Tibial nerve (tissue), 4 donors: ENCODE data around the gene ANKS6. TPM values are rescaled to one million over a fixed set of nuclear protein-coding genes. Genes with fewer than 3 reads are reported as not detected.

Experiments
- DNase-seq, 2 donors: peaks; one replicate each; pipeline ENCODE4 v3.0.0-alpha.2; 2019; ENCODE audit warnings: low spot score in 2 of 2
- H3K27ac ChIP-seq, 4 donors: fragments of 200-600 bp; sonication (generic) in 3 of 4; one replicate each; pipeline ENCODE4 v1.5.1; 2017 to 2019; ENCODE audit warnings: mild to moderate bottlenecking in 1 of 4
- H3K27me3 ChIP-seq, 2 donors: fragments of 200-600 bp; sonication (generic) in 1 of 2; one replicate each; pipeline versions ENCODE4 v1.5.1 to v1.6.0; 2017 to 2019
- H3K36me3 ChIP-seq, 3 donors: fragments of 200-600 bp; sonication (generic); one replicate each; pipeline ENCODE4 v1.5.1; 2018 to 2019
- H3K4me1 ChIP-seq, 4 donors: fragments of 200-600 bp; sonication (generic) in 3 of 4; one replicate each; pipeline ENCODE4 v1.5.1; 2017 to 2019
- H3K4me3 ChIP-seq, 4 donors: fragments of 200-600 bp; sonication (generic) in 3 of 4; one replicate each; pipeline ENCODE4 v1.5.1; 2017 to 2019; ENCODE audit warnings: mild to moderate bottlenecking in 1 of 4, moderate library complexity in 1 of 4
- H3K9me3 ChIP-seq, 4 donors: fragments of 200-600 bp; sonication (generic) in 3 of 4; one replicate each; pipeline ENCODE4 v1.5.1; 2017 to 2019
- CTCF ChIP-seq, 5 experiments: fragments of 200-600 bp in 3 of 5; fragments of 450-650 bp in 2 of 5; sonication (generic) in 3 of 5; IDR thresholded peaks; one replicate each; pipeline ENCODE4 v1.5.1; 2016 to 2019; ENCODE audit warnings: antibody characterized with exemption in 5 of 5, mild to moderate bottlenecking in 3 of 5, moderate library complexity in 2 of 5
- EP300 ChIP-seq, 2 donors: sonication (generic); formaldehyde crosslinking; IDR thresholded peaks; one replicate each; pipeline ENCODE4 v1.6.1; 2017; ENCODE audit warnings: antibody characterized with exemption in 2 of 2, mild to moderate bottlenecking in 1 of 2
- POLR2A ChIP-seq, 2 donors: fragments of 450-650 bp; IDR thresholded peaks; one replicate each; pipeline ENCODE4 v1.6.1; 2017; ENCODE audit warnings: antibody characterized with exemption in 2 of 2, mild to moderate bottlenecking in 2 of 2, moderate library complexity in 2 of 2
- WGBS, 2 donors: methylation state at CpG; one replicate each; pipeline ENCODE4 v1.1.5; 2018; 5-methylcytosine and 5-hydroxymethylcytosine counted together
- total RNA-seq, 4 donors: library from RNA; depleted of rRNA; stranded (reverse); fragments of >200 nt; gene quantifications; one replicate each; pipeline ENCODE4 v1.1.0, GENCODE V29; 2016

Gene ANKS6
- total RNA-seq, 4 donors from 2014 or later, result 13.8 to 46.2 (median 27.9) TPM

GRCh38 chr9:98833090-98833956 lies 37.0 kb upstream of the ANKS6 start:
- no peaks in the 10 kb centered on the region for H3K36me3 ChIP-seq
- DNase-seq, result no peak
- TF ChIP-seq CTCF (IDR thresholded peaks at IDR 0.05) (no peak), EP300 (IDR thresholded peaks at IDR 0.05) (no peak), POLR2A (IDR thresholded peaks at IDR 0.05) (no peak)
- peaks cover 0 to 7% (median 0%) of the 10 kb centered on the region in 4 donors for H3K4me1 ChIP-seq
- no peak overlapping the region for H3K27ac ChIP-seq
- H3K9me3 ChIP-seq, result no peaks in the 10 kb centered on the region
- no peak overlapping the region for H3K4me3 ChIP-seq
- no peaks in the 10 kb centered on the region for H3K27me3 ChIP-seq
- 79 to 80% methylated on average over 9 of the region's 9 CpGs for WGBS, 2 donors

GRCh38 chr9:98832768-98833089 lies 36.4 kb upstream of the ANKS6 start:
- no peak for DNase-seq
- Histone ChIP-seq H3K27me3 (no peaks in the 10 kb centered on the region), H3K4me1 (peaks cover 0 to 7% (median 0%) of the 10 kb centered on the region in 4 donors), H3K27ac (no peak overlapping the region), H3K36me3 (no peaks in the 10 kb centered on the region), H3K9me3 (no peaks in the 10 kb centered on the region), H3K4me3 (no peak overlapping the region)
- TF ChIP-seq CTCF (IDR thresholded peaks at IDR 0.05) (no peak), POLR2A (IDR thresholded peaks at IDR 0.05) (no peak)
- 97 to 100% methylated on average over 1 of the region's 1 CpG for WGBS, 2 donors

- DNase-seq, result no peak
- H3K27me3 ChIP-seq, result no peaks in the 10 kb centered on the region
- H3K4me1 ChIP-seq, result peaks cover 0 to 7% (median 0%) of the 10 kb centered on the region in 4 donors
- H3K36me3 ChIP-seq, result peaks cover 0 to 3% (median 0%) of the 10 kb centered on the region in 3 donors
- no peak overlapping the region for H3K4me3 ChIP-seq
- H3K27ac ChIP-seq, result no peak overlapping the region
- 83 to 91% methylated on average over 16 of the region's 16 CpGs for WGBS, 2 donors
- H3K9me3 ChIP-seq, result no peaks in the 10 kb centered on the region
- no peak for TF ChIP-seq CTCF (IDR thresholded peaks at IDR 0.05)
- no peak for TF ChIP-seq EP300 (IDR thresholded peaks at IDR 0.05)
- TF ChIP-seq POLR2A (IDR thresholded peaks at IDR 0.05), result no peak
Measured at GRCh38 chr9:98831696-98832095, 35.3 kb upstream of the ANKS6 start.

GRCh38 chr9:98830554-98830953 lies 34.2 kb upstream of the ANKS6 start:
- H3K4me1 ChIP-seq, result peaks cover 0 to 3% (median 0%) of the 10 kb centered on the region in 4 donors
- peaks cover 0 to 6% (median 0%) of the 10 kb centered on the region in 3 donors for H3K36me3 ChIP-seq
- 95 to 99% methylated on average over 5 of the region's 5 CpGs for WGBS, 2 donors
- no peak for TF ChIP-seq CTCF (IDR thresholded peaks at IDR 0.05)
- no peak for TF ChIP-seq EP300 (IDR thresholded peaks at IDR 0.05)
- TF ChIP-seq POLR2A (IDR thresholded peaks at IDR 0.05), result no peak
- no peak for DNase-seq
- no peaks in the 10 kb centered on the region for H3K9me3 ChIP-seq
- H3K4me3 ChIP-seq, result no peak overlapping the region
- no peak overlapping the region for H3K27ac ChIP-seq
- no peaks in the 10 kb centered on the region for H3K27me3 ChIP-seq

- DNase-seq, result no peak
- Histone ChIP-seq H3K27ac (no peak overlapping the region), H3K4me3 (no peak overlapping the region), H3K36me3 (peaks cover 0 to 6% (median 0%) of the 10 kb centered on the region in 3 donors), H3K9me3 (no peaks in the 10 kb centered on the region), H3K27me3 (no peaks in the 10 kb centered on the region), H3K4me1 (peaks cover 0 to 3% (median 0%) of the 10 kb centered on the region in 4 donors)
- TF ChIP-seq EP300 (IDR thresholded peaks at IDR 0.05) (no peak), POLR2A (IDR thresholded peaks at IDR 0.05) (no peak), CTCF (IDR thresholded peaks at IDR 0.05) (no peak)
- 73 to 85% methylated on average over 5 of the region's 5 CpGs for WGBS, 2 donors
Measured at GRCh38 chr9:98829766-98830165, 33.4 kb upstream of the ANKS6 start.
